ENCODE results near the gene C1QTNF8. TPM values are rescaled to one million over a fixed set of nuclear protein-coding genes. Genes with fewer than 3 reads are reported as not detected.

C1QTNF8 gene
- total RNA-seq, 1 experiment from 2014 or later = not detected

DNA sequence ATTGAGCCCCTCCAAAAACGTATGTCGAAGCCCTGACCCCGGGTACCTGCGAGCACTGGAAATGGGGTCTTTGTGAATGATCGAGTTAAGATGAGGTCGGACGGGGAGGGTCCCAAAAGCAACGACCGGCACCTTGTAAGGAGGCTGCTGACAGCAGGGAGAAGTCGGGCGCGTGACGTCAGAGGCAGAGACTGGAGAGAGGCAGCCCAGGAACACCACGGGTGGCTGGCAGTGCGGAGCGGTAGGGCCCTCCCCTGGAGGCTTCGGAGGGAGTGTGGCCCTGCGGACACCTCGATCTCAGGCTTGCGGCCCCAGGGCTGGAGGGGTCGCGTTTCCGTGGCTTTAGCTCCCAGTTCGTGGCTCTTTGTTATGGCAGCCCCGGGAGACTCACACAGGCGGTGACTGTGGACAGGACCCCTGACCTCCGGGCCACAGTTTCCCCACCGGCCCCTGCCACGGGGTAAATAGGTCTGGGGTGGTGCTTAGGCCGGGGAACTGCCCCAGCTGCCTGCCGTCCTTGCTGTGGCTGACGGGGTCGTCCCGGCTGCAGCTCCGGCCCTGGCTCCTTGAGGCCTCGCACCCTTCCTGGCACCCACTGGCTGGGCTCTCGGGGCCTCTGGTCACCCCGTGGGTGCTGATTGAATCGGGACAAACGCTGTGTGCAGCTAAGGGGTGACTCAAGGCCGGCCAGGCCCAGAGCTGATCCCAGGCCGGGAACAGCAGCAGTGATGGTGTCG, 34.1 kb downstream of the C1QTNF8 start:
- Histone ChIP-seq H4K91ac (ENCODE audit: insufficient read length, low read depth, low read length) (no peak overlapping the region), H4K20me1 (ENCODE audit: control insufficient read depth, insufficient read depth, insufficient read length) (no peaks in the 10 kb centered on the region), H3K18ac (ENCODE audit: insufficient read length, low read depth, low read length) (no peak overlapping the region), H3K27me3 (ENCODE audit: insufficient read depth, low read length) (no peaks in the 10 kb centered on the region), H3T11ph (ENCODE audit: low read length) (no peak overlapping the region), H2BK20ac (ENCODE audit: low read depth, low read length, poor library complexity, severe bottlenecking) (no peak overlapping the region), H3K9ac (ENCODE audit: extremely low read depth, insufficient read length, low read length) (no peak overlapping the region), H2BK120ac (ENCODE audit: low read depth, low read length, poor library complexity, severe bottlenecking) (no peak overlapping the region), H3K79me2 (ENCODE audit: insufficient read depth, low read length) (no peaks in the 10 kb centered on the region), H2BK12ac (ENCODE audit: insufficient read length, low read depth, low read length) (no peak overlapping the region), H3K27ac (ENCODE audit: insufficient read length, low read depth, low read length) (no peak overlapping the region), H4K8ac (replicated peaks; ENCODE audit: insufficient read length, low read depth, low read length) (no peak overlapping the region), H4K5ac (ENCODE audit: insufficient read length, low read depth, low read length) (no peak overlapping the region), H2AFZ (ENCODE audit: low read length) (no peak overlapping the region), H3K4me2 (ENCODE audit: insufficient read depth, insufficient read length, low read length) (no peak overlapping the region), H3K23me2 (ENCODE audit: insufficient read length, low read depth, low read length, poor library complexity, severe bottlenecking) (no peaks in the 10 kb centered on the region), H2BK15ac (ENCODE audit: low read depth, low read length) (no peak overlapping the region), H3K14ac (ENCODE audit: insufficient read depth, low read length) (no peak overlapping the region; the same call in 1 of the 2 replicates), H3K23ac (ENCODE audit: insufficient read length, low read depth, low read length) (no peak overlapping the region), H3K56ac (ENCODE audit: insufficient read length, low read depth, low read length) (no peak overlapping the region), H3K4ac (ENCODE audit: low read depth, low read length) (no peak overlapping the region), H3K9me3 (ENCODE audit: control insufficient read depth, low read depth, low read length) (no peaks in the 10 kb centered on the region), H2BK5ac (ENCODE audit: insufficient read length, low read length) (no peak overlapping the region), H3K79me1 (ENCODE audit: insufficient read depth, low read depth, low read length, poor library complexity, severe bottlenecking) (no peaks in the 10 kb centered on the region), H3K4me1 (ENCODE audit: insufficient read depth, low read length) (no peaks in the 10 kb centered on the region), H2AK5ac (ENCODE audit: insufficient read length, low read length) (no peak overlapping the region)
- WGBS (ENCODE audit: extremely low coverage, insufficient read length, low lambda C conversion rate) = no CpG with 5 or more reads among the region's 43 CpGs
- Mint-ChIP-seq H3K9me3 (peaks cover 5 to 7% of the 10 kb centered on the region in 2 experiments), H3K27me3 (ENCODE audit: low read depth) (peaks cover 9% of the 10 kb centered on the region), H3K4me3 (no peak overlapping the region), H3K4me1 (no peaks in the 10 kb centered on the region), H3K27ac (no peak overlapping the region), H3K36me3 (ENCODE audit: insufficient read depth in 1 of 3, low read depth in 3 of 3) (peaks cover 2 to 5% (median 4%) of the 10 kb centered on the region in 3 experiments; a peak in 5 of 7 replicates)
- no peak for DNase-seq
- TF ChIP-seq, protein P1, sequence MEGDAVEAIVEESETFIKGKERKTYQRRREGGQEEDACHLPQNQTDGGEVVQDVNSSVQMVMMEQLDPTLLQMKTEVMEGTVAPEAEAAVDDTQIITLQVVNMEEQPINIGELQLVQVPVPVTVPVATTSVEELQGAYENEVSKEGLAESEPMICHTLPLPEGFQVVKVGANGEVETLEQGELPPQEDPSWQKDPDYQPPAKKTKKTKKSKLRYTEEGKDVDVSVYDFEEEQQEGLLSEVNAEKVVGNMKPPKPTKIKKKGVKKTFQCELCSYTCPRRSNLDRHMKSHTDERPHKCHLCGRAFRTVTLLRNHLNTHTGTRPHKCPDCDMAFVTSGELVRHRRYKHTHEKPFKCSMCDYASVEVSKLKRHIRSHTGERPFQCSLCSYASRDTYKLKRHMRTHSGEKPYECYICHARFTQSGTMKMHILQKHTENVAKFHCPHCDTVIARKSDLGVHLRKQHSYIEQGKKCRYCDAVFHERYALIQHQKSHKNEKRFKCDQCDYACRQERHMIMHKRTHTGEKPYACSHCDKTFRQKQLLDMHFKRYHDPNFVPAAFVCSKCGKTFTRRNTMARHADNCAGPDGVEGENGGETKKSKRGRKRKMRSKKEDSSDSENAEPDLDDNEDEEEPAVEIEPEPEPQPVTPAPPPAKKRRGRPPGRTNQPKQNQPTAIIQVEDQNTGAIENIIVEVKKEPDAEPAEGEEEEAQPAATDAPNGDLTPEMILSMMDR (conservative IDR thresholded peaks at IDR 0.05) = no peak
